Measurements from ENCODE around the gene PPP1R13L. TPM values are rescaled to one million over a fixed set of nuclear protein-coding genes. Genes with fewer than 3 reads are reported as not detected.

PPP1R13L gene
- total and polyA plus RNA-seq, 12 donors = 1.7 to 95.2 (median 35.2) TPM

DNA sequence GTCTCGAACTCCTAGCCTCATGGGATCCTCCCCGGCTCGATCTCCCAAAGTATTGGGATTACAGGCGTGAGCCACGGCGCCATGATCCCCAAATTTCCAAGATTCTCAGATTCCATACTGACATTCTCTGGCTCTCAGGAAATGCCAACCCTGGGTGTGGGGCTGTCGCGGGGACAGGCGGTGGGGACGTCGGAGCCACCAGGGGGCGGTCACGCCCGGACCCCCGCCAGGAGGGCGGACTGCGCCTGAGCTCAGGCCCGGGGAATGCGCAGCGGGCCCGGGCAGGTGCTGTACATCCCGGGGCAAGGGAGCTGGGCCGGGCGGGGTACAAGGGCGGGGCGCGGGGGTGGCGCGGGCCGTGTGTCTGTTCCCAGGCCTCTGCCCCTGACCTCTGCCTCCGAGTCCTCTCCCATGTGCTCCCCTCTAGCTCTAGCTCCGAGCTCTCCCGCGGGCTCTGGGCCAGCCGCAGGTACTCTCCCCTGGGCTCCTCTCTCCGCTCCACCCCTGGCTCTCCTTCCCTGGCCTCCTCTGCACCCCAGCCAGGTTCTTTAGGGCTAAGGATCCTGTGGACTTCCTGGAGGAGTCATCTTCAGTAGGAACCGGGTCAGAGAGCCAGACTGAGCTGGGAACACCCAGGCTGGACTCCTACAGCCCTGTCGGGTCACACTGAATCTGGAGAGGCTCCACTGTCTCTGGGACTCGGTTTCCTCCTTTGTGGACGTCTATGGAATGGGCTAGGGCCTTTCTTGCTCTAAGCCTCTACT is 2.4 kb downstream of the PPP1R13L start:
- WGBS, 4 donors = 35 to 56% (median 44%) methylated on average over 13 to 40 of the region's 40 CpGs
- Histone ChIP-seq H3K4me1 (replicated peaks in 1 of 2) (peaks cover 24 to 40% of the 10 kb centered on the region in 2 donors), H3K9me3 (replicated peaks in 1 of 3) (no peaks in the 10 kb centered on the region), H3K4me3 (no peak overlapping the region), H3K27me3 (no peaks in the 10 kb centered on the region), H3K36me3 (replicated peaks in 1 of 2) (no peaks in the 10 kb centered on the region), H3K27ac (peak overlapping the region in 3 of 5 donors; percentile 78 to 94 (median 94))
- no peak for TF ChIP-seq POLR2A (IDR thresholded peaks at IDR 0.05)
- TF ChIP-seq, protein P1, sequence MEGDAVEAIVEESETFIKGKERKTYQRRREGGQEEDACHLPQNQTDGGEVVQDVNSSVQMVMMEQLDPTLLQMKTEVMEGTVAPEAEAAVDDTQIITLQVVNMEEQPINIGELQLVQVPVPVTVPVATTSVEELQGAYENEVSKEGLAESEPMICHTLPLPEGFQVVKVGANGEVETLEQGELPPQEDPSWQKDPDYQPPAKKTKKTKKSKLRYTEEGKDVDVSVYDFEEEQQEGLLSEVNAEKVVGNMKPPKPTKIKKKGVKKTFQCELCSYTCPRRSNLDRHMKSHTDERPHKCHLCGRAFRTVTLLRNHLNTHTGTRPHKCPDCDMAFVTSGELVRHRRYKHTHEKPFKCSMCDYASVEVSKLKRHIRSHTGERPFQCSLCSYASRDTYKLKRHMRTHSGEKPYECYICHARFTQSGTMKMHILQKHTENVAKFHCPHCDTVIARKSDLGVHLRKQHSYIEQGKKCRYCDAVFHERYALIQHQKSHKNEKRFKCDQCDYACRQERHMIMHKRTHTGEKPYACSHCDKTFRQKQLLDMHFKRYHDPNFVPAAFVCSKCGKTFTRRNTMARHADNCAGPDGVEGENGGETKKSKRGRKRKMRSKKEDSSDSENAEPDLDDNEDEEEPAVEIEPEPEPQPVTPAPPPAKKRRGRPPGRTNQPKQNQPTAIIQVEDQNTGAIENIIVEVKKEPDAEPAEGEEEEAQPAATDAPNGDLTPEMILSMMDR (IDR thresholded peaks at IDR 0.05) = peak in 4 of 6 experiments; percentile 10 to 43 (median 28)
- DNase-seq = no peak
- intact Hi-C loops (cut with DNase I) = no loop called here

GRCh38 chr19:45401815-45402214 is 3.1 kb downstream of the PPP1R13L start:
- H3K36me3 ChIP-seq (replicated peaks in 1 of 2) = no peaks in the 10 kb centered on the region
- WGBS, 4 donors = 92 to 96% (median 94%) methylated on average over 6 of the region's 6 CpGs
- H3K4me1 ChIP-seq (replicated peaks in 1 of 2) = peaks cover 19 to 33% of the 10 kb centered on the region in 2 donors
- DNase-seq = no peak
- H3K27me3 ChIP-seq = no peaks in the 10 kb centered on the region
- H3K9me3 ChIP-seq (replicated peaks in 1 of 3) = no peaks in the 10 kb centered on the region
- H3K27ac ChIP-seq = peak overlapping the region in 1 of 5 donors; percentile 94
- intact Hi-C loops (cut with DNase I) = no loop called here
- H3K4me3 ChIP-seq = no peak overlapping the region
- TF ChIP-seq POLR2A (IDR thresholded peaks at IDR 0.05) = no peak
- TF ChIP-seq, protein P1 (IDR thresholded peaks at IDR 0.05) = no peak

GRCh38 chr19:45400192-45400591 is 4.7 kb downstream of the PPP1R13L start:
- intact Hi-C loops (cut with DNase I) = no loop called here
- Histone ChIP-seq H3K9me3 (replicated peaks in 1 of 3) (no peaks in the 10 kb centered on the region), H3K27ac (no peak overlapping the region), H3K4me3 (no peak overlapping the region), H3K27me3 (no peaks in the 10 kb centered on the region), H3K36me3 (replicated peaks in 1 of 2) (no peaks in the 10 kb centered on the region), H3K4me1 (replicated peaks in 1 of 2) (peaks cover 16 to 30% of the 10 kb centered on the region in 2 donors)
- TF ChIP-seq POLR2A (IDR thresholded peaks at IDR 0.05) = no peak
- TF ChIP-seq, protein P1 (IDR thresholded peaks at IDR 0.05) = no peak
- 79 to 92% (median 85%) methylated on average over 4 to 6 of the region's 6 CpGs for WGBS, 4 donors
- no peak for DNase-seq

GRCh38 chr19:45395821-45396617 is 8.8 kb downstream of the PPP1R13L start:
- no peak overlapping the region for H3K27ac ChIP-seq
- 63 to 82% (median 66%) methylated on average over 31 to 59 of the region's 59 CpGs for WGBS, 4 donors
- DNase-seq = no peak
- intact Hi-C loops (cut with DNase I) = no loop called here
- no peaks in the 10 kb centered on the region for H3K9me3 ChIP-seq (replicated peaks in 1 of 3)
- TF ChIP-seq, protein P1 (IDR thresholded peaks at IDR 0.05) = no peak
- TF ChIP-seq POLR2A (IDR thresholded peaks at IDR 0.05) = no peak
- no peaks in the 10 kb centered on the region for H3K27me3 ChIP-seq
- peaks cover 3 to 12% of the 10 kb centered on the region in 2 donors for H3K4me1 ChIP-seq (replicated peaks in 1 of 2)
- H3K4me3 ChIP-seq = no peak overlapping the region
- no peaks in the 10 kb centered on the region for H3K36me3 ChIP-seq (replicated peaks in 1 of 2)
